Left lung (tissue), 10 donors: ENCODE measurements around the gene GCK. TPM values are rescaled to one million over a fixed set of nuclear protein-coding genes. Genes with fewer than 3 reads are reported as not detected.

ENCODE experiments used
- ATAC-seq: fragments of 200-7000 bp; cut with Tn5 transposase; one replicate; pipeline ENCODE4 v1.9.1; 2020; ENCODE audit warnings: moderate library complexity
- DNase-seq, 4 donors: peaks; one replicate each; pipeline ENCODE4 v3.0.0-alpha.2; 2013 to 2020
- H3K27ac ChIP-seq, 2 donors: fragments of 200-600 bp; sonication (generic) in 1 of 2; one replicate each; pipeline versions ENCODE4 v1.5.0 to v1.8.0; 2020 to 2021
- H3K27me3 ChIP-seq, 2 donors: fragments of 200-600 bp; sonication (generic) in 1 of 2; one replicate each; pipeline versions ENCODE4 v1.5.0 to v1.8.0; 2020 to 2021
- H3K36me3 ChIP-seq, 2 donors: fragments of 200-600 bp; sonication (generic) in 1 of 2; one replicate each; pipeline versions ENCODE4 v1.5.0 to v1.8.0; 2020 to 2021
- H3K4me1 ChIP-seq, 2 donors: fragments of 200-600 bp; one replicate each; pipeline ENCODE4 v1.8.0; 2021
- H3K4me3 ChIP-seq, 2 donors: fragments of 200-600 bp; sonication (generic) in 1 of 2; one replicate each; pipeline versions ENCODE4 v1.5.0 to v1.8.0; 2020 to 2021; ENCODE audit warnings: mild to moderate bottlenecking in 1 of 2
- H3K9me3 ChIP-seq, 2 donors: fragments of 200-600 bp; sonication (generic) in 1 of 2; one replicate each; pipeline versions ENCODE4 v1.5.0 to v1.8.0; 2020 to 2021
- CTCF ChIP-seq, 2 donors: fragments of 200-600 bp; sonication (generic) in 1 of 2; IDR thresholded peaks; one replicate each; pipeline versions ENCODE4 v1.5.0 to v1.8.0; 2021; ENCODE audit warnings: antibody characterized with exemption in 2 of 2
- intact Hi-C, 2 donors: fragments of 100-400 bp; cut with DNase I; formaldehyde crosslinking; loops; one replicate each; pipeline versions ENCODE4 v1.11.2 to v1.14.2; 2022
- polyA plus RNA-seq, 6 donors: library from polyadenylated mRNA; unstranded; fragments of 120-200 nt; gene quantifications; one replicate each; pipeline ENCODE4 v1.2.1, GENCODE V29; 2013; ENCODE audit not compliant: insufficient read length in 6 of 6
- total RNA-seq, 2 donors: library from RNA; stranded (reverse); fragmentation: NEBNext Ultra II Directional; extraction: Animal tissue kit (Norgen Biotek cat#: 25700); gene quantifications; one replicate each; pipeline ENCODE4 v1.2.1, GENCODE V29; 2021
- donor health status: DM: no; HTN: yes; CAD: no.
- donor health status: DM: no; HTN: no; CAD: no.

GCK gene
- total and polyA plus RNA-seq, 8 donors, result 0.34 to 4.1 (median 2.5) TPM

- Histone ChIP-seq H3K4me1 (peaks cover 8 to 11% of the 10 kb centered on the region in 2 donors), H3K27me3 (peaks cover 0 to 14% of the 10 kb centered on the region in 2 donors), H3K9me3 (no peaks in the 10 kb centered on the region), H3K27ac (no peak overlapping the region), H3K36me3 (no peaks in the 10 kb centered on the region), H3K4me3 (no peak overlapping the region)
- intact Hi-C loops, result no loop called here
- DNase-seq (no peak), ATAC-seq (no peak)
- TF ChIP-seq CTCF (IDR thresholded peaks at IDR 0.05), result no peak
These were observed 8.2 kb upstream of the GCK start for GRCh38 chr7:44197474-44197873.

GRCh38 chr7:44196450-44196872, 7.2 kb upstream of the GCK start:
- peaks cover 0 to under 1% of the 10 kb centered on the region in 2 donors for H3K4me1 ChIP-seq
- no peak overlapping the region for H3K27ac ChIP-seq
- intact Hi-C loops, result no loop called here
- peaks cover 0 to 22% of the 10 kb centered on the region in 2 donors for H3K27me3 ChIP-seq
- DNase-seq, result peak in 1 of 4 donors; percentile 57
- H3K4me3 ChIP-seq, result no peak overlapping the region
- peak; percentile 47 to 51 for TF ChIP-seq CTCF (IDR thresholded peaks at IDR 0.05)
- no peaks in the 10 kb centered on the region for H3K9me3 ChIP-seq
- peak; percentile 55 for ATAC-seq
- H3K36me3 ChIP-seq, result no peaks in the 10 kb centered on the region

- Histone ChIP-seq H3K27ac (no peak overlapping the region), H3K4me1 (no peaks in the 10 kb centered on the region), H3K27me3 (peaks cover 0 to 22% of the 10 kb centered on the region in 2 donors), H3K4me3 (no peak overlapping the region), H3K9me3 (no peaks in the 10 kb centered on the region), H3K36me3 (no peaks in the 10 kb centered on the region)
- intact Hi-C loops, result no loop called here
- ATAC-seq (no peak), DNase-seq (no peak)
- no peak for TF ChIP-seq CTCF (IDR thresholded peaks at IDR 0.05)
These were observed 6.7 kb upstream of the GCK start for GRCh38 chr7:44195889-44196288.

DNA sequence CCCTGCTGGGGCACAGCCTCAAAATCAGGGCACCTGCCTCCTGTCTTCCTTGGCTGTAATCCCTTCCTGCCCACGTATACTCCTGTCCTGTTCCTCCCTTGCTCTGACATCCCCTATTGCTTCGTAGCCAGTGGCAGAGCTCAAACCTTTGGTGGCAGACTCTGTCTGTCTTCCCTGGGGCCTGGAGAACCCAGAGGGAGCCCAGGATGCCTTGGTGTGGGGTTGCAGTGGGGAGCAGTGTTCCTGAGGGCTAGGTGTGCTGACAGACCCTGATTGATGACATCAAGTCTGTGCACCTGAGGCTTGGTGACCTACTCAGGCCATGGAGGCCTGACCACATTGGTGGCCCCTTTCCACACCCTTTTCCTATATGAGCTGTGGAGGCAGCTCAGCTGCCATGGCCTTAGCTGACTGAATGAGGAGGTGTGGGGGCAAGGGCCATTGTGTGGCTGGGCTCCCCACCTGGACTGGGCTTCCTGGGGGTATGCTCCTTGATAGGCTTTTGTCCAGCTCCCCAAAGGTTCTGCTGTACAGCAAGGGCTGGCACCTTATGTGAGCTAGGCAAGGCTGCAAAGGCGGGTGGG, 5.4 kb upstream of the GCK start:
- intact Hi-C loops, result no loop called here
- H3K27ac ChIP-seq, result no peak overlapping the region
- DNase-seq (no peak), ATAC-seq (no peak)
- no peaks in the 10 kb centered on the region for H3K9me3 ChIP-seq
- H3K27me3 ChIP-seq, result peaks cover 0 to 23% of the 10 kb centered on the region in 2 donors
- no peaks in the 10 kb centered on the region for H3K4me1 ChIP-seq
- no peaks in the 10 kb centered on the region for H3K36me3 ChIP-seq
- no peak overlapping the region for H3K4me3 ChIP-seq
- no peak for TF ChIP-seq CTCF (IDR thresholded peaks at IDR 0.05)

DNA sequence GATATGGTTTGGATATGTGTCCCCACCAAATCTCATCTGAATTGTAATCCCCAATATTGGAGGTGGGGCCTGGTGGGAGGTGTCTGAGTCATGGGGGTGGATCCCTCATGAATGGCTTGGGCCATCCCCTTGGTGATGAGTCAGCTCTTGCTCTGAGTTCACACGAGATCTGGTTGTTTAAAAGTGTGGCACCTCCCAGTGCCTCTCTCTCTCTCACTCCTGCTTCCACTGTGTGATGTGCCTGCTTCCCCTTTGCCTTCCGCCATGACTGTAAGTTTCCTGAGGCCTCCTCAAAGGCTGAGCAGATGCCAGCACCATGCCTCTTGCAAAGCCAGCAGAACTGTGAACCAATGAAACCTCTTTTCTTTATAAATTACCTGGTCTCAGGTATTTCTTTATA, 4.8 kb upstream of the GCK start:
- Histone ChIP-seq H3K9me3 (no peaks in the 10 kb centered on the region), H3K27ac (no peak overlapping the region), H3K36me3 (no peaks in the 10 kb centered on the region), H3K27me3 (peaks cover 0 to 29% of the 10 kb centered on the region in 2 donors), H3K4me1 (no peaks in the 10 kb centered on the region), H3K4me3 (no peak overlapping the region)
- DNase-seq (no peak), ATAC-seq (no peak)
- intact Hi-C loops, result no loop called here
- no peak for TF ChIP-seq CTCF (IDR thresholded peaks at IDR 0.05)
